AG20443 (cell line): ENCODE data around the gene FBXO30.

Experiments
- DNase-seq: peaks from one replicate; pipeline ENCODE4 v3.0.0; 2012; ENCODE audit warnings: low spot score, mixed read lengths

The FBXO30 gene

DNA sequence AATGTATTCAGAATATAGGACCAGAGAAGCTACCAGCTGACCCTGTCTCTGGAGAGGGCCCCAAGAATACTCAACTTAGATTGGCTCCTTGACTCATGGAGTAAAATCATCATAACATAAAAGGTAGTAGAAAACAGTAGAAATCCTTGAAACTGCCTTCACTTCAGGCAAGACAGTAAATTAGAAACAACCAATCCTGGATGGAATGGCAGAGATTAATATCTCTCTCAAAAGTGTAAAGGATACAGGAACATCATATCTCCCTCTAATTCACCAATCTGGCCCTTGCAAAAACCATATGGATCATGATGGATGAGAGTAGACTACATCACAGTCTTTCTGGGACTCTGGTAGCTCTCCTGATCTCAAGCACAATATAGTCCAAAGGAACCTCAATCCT is 58.9 kb downstream of the FBXO30 start:
- no peak for DNase-seq

DNA sequence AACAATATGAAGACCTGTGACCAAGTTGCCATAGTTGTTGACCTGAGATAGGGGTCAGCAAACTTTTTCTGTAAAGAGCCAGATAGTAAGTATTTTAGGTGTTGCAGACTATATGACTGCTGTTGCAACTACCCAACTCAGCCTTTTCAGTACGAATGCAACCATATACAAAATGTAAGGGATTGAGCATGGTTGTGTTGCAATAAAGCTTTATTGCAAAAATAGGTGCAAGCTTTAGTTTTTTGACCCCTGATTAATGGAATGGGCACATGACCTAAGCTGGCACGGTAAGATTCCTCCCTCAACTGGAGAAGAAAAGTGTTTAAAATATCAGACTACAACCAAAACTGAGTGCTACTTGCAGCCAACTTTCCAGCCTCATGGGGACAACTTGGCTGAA is 62.0 kb downstream of the FBXO30 start:
- DNase-seq: no peak

- peak; percentile 53 for DNase-seq
Observed at GRCh38 chr6:145749632-145750031, 65.0 kb downstream of the FBXO30 start.

- no peak for DNase-seq
Observed at GRCh38 chr6:145745861-145746260, 68.7 kb downstream of the FBXO30 start.

DNA sequence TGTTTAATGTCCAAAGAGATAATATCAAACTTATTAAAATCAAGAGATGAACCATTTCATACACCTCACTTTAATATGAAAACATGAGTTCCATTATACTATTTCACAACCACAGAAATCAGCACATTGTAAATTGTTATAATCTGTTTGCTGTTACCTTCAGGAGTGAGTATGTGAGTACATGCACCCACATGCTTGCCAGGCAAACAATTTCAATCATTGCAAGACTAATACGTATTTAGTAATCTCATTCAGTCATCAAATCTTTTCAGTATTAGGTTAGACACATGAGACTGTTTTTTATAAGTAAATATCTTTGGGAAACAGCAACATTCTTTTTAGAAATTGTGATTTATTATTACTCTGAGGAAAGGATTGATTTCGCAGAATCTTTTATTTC is 70.0 kb downstream of the FBXO30 start:
- no peak for DNase-seq
